GM21786 (cell line): Measurements from ENCODE around the gene UVRAG.
"Not testable (repeated sequence)": the region's sequence is repeated elsewhere in the genome, so short reads cannot be mapped to it uniquely, and the experiment has no call there.

Experiments used
- ATAC-seq: cut with Tn5 transposase; IDR thresholded peaks from one replicate; pipeline ENCODE4 v1.9.1; 2021; ENCODE audit not compliant: unreplicated experiment

UVRAG gene

GRCh38 chr11:75910426-75911145, 95.6 kb downstream of the UVRAG start:
- no peak for ATAC-seq

DNA sequence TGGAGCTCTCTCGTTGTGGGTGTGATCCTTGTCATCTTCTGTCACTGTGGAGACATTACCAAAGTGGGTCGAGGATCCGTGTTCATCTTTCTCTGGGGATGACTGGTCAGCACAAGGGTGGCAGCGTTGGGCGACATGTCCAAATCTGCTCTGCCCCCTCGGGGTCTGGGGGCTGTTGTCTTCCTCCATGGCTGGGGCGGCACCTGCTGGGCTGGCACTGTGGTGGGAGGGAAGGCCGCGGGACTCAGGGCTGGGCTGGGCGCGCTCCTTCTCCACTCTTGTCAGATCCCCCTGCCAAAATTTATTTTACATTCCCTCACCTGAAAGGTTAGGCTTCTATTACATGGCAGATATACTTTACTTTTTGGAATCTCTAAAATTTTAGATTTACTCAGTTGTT, 96.4 kb downstream of the UVRAG start:
- ATAC-seq: no peak

DNA sequence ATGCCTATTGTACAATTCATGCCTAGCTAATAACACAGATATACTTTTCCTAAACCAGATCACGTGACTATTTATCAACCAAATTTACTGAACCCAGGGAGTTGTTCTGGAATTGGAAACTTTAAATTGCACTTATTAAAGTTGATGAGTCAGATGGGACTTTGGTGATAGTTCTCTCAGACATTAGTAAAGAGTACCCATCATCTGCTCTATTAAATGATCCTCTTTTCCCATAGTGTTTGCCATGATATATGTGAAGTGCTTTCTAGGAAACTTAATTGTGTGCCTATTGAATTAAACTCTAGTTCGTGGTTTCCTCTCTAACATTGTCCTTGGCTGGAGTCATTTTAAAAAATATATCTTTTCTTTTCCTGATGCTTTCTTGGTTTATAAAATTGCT, 99.0 kb downstream of the UVRAG start:
- ATAC-seq: no peak

- no peak for ATAC-seq
These were observed 101.9 kb downstream of the UVRAG start for GRCh38 chr11:75916882-75917281.

GRCh38 chr11:75918331-75918730, 103.3 kb downstream of the UVRAG start:
- no peak for ATAC-seq

GRCh38 chr11:75919525-75919924, 104.5 kb downstream of the UVRAG start:
- ATAC-seq: no peak

GRCh38 chr11:75920848-75921247, 105.8 kb downstream of the UVRAG start:
- ATAC-seq: no peak

GRCh38 chr11:75921808-75922207, 106.8 kb downstream of the UVRAG start:
- ATAC-seq: no peak

DNA sequence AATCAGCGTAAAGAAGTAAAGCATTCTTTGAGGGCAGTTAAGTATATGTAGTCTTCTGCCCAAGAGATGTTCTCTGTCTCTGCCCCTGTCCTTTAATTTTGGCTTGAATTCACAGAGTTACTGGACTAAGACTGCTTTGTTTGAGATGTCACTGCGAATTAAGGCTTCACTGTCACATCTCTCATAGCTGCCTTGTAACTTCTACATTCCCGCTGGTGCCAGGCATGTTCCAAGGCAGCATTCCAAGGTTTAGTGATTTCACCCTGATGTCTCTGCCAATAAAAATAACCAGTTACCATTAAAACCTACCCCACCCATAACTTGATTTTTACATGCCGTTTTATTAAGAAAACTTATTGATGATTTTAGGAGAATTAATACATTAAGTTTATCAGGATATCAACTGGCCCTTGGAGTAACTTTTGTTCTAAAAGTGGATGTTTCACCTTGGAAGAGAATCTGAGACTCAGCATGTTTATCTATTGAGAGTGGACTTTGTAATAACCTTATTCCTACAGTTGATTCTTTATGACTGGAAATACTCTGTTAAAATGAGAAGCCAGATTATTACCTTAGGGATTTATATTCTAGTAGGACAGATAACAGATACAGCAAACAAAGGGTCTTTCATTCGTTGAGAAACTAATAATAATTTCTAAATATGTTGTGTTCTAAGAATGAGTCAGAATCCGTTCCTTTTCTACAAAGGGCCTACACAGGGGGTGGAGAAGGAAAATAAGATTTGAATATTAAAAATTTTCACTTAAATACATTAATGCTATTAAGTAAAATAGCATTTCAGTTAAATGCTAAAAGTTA, 110.2 kb downstream of the UVRAG start:
- ATAC-seq: no peak

DNA sequence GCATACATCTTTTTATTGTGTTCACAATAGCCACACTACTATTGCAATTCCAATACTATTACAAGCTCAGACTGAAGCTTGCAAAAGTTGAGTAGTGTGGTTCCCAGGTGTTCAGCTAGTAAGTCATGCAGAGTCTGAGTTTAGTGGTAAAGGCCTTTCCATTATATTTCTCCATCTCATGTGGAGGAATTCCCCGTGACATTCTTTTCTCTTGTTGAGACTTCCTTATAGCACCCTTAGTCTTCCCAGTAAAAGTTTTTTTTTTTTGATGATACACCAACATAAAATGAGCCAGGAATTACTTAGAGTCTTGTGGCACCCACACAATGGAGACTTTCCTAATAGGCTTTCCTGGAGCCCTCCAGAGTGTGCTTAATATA, 110.8 kb downstream of the UVRAG start:
- ATAC-seq: no peak

DNA sequence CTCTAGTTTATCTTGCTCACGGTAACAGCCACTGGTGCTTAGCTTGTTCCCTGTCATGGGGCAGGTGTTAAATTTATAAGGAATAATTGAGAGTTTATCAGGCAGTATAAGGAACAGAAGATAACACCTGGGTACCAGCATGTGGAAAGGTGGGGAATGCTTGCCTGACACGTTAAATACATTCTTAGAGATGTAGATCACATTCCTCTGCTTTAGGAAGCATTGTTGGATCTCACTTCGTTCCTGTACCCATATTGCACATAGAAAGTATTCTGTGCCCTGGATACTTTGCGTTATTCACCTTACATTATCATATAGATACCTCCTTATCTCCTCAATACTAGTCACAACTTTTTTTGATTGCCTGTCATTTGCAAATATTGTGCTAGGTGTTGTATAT, 114.7 kb downstream of the UVRAG start:
- no peak for ATAC-seq

GRCh38 chr11:75930534-75930933, 115.5 kb downstream of the UVRAG start:
- ATAC-seq: no peak

- no peak for ATAC-seq
These were observed 116.1 kb downstream of the UVRAG start for GRCh38 chr11:75931124-75931523.

- ATAC-seq: not testable (repeated sequence)
These were observed 118.7 kb downstream of the UVRAG start for GRCh38 chr11:75933736-75934135.

DNA sequence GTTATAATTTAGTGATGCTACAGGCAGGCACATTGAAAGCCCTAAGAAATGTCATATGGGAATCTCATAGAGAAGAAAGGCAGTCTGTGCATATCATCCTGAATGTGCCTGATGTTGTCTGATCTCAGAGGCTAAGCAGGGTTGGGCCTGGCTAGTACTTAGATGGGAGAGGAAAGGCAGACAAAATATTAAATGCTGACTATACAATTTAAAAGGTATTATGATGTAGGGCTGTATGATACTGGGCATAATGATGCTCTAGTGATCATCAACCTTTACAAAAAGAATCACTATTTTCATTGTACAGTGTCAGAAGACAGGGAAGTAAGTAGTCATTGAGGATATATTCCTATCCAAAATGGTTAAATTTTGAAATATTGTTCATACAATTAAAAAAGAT, 119.8 kb downstream of the UVRAG start:
- ATAC-seq: no peak

GRCh38 chr11:75938543-75938942, 123.5 kb downstream of the UVRAG start:
- no peak for ATAC-seq

GRCh38 chr11:75939516-75939915, 124.5 kb downstream of the UVRAG start:
- no peak for ATAC-seq

DNA sequence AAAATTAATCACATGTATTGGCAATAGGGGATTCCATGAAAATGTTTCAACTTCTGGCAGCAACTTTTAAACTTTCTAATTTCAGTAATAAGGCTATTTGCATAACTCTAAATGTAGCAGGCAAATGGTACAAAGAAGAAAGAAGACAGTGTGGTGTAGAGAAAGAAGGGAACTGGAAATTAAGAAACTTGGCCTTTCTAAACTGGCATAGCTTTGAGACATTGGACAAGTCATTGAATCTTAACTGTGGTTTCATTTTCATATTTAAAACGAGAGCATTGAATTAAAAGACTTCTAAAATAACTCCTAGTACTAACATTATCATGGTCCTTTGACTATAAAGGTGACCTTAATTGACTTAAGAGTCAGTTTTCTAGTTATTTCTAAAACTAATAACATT, 125.0 kb downstream of the UVRAG start:
- no peak for ATAC-seq

- no peak for ATAC-seq
These were observed 125.9 kb downstream of the UVRAG start for GRCh38 chr11:75940911-75941310.

DNA sequence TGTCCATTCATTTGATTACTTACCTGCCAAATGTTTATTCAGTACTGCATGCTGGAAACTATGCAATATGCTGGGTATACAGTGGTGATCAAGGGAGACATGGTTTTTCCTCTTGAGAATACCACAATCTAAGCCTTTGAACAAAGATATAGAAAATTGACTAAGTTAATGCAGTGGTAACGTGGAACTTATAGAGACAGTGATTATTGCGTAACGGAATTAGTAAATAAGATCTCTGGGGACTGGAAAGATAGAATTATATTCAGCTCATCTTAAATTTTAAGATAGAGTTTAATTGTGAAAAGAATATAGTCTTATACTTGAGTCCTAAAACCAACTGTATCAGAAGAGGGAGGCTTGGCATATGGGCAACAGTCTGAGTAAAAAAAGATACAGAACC, 129.5 kb downstream of the UVRAG start:
- no peak for ATAC-seq

- no peak for ATAC-seq
These were observed 130.4 kb downstream of the UVRAG start for GRCh38 chr11:75945446-75945845.

- ATAC-seq: no peak
These were observed 130.9 kb downstream of the UVRAG start for GRCh38 chr11:75945947-75946346.
